Measurements from ENCODE around the gene ATP1B3.
"Not testable (repeated sequence)": the region's sequence is repeated elsewhere in the genome, so short reads cannot be mapped to it uniquely, and the experiment has no call there.

DNA sequence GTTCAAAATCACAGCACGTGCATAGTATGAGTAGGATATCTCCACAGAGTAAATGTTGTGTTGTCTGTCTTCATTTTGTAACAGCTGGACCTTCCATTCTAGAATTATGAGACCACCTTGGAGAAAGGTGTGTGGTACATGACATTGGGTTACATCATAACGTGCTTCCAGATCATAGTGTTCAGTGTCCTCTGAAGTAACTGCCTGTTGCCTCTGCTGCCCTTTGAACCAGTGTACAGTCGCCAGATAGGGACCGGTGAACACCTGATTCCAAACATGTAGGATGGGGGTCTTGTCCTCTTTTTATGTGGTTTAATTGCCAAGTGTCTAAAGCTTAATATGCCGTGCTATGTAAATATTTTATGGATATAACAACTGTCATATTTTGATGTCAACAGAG lies 49.2 kb downstream of the ATP1B3 start:
- TF ChIP-seq, protein P1, sequence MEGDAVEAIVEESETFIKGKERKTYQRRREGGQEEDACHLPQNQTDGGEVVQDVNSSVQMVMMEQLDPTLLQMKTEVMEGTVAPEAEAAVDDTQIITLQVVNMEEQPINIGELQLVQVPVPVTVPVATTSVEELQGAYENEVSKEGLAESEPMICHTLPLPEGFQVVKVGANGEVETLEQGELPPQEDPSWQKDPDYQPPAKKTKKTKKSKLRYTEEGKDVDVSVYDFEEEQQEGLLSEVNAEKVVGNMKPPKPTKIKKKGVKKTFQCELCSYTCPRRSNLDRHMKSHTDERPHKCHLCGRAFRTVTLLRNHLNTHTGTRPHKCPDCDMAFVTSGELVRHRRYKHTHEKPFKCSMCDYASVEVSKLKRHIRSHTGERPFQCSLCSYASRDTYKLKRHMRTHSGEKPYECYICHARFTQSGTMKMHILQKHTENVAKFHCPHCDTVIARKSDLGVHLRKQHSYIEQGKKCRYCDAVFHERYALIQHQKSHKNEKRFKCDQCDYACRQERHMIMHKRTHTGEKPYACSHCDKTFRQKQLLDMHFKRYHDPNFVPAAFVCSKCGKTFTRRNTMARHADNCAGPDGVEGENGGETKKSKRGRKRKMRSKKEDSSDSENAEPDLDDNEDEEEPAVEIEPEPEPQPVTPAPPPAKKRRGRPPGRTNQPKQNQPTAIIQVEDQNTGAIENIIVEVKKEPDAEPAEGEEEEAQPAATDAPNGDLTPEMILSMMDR (IDR thresholded peaks at IDR 0.05) = not testable (repeated sequence)
- TF ChIP-seq POLR2A (IDR thresholded peaks at IDR 0.05) = not testable (repeated sequence)
